Activated CD8-positive, alpha-beta memory T cell treated with anti-CD3 and anti-CD28 coated beads, Interleukin-2, amount 50 U/mL, for 48 hours (primary cell): Measurements from ENCODE around the gene AKAP4.
A peak's percentile ranks its signal among the peaks of the same experiment; 100 is the strongest.

Source experiments
- DNase-seq: peaks from one replicate; pipeline ENCODE4 v3.0.0-alpha.2; 2020

AKAP4 gene, protein sequence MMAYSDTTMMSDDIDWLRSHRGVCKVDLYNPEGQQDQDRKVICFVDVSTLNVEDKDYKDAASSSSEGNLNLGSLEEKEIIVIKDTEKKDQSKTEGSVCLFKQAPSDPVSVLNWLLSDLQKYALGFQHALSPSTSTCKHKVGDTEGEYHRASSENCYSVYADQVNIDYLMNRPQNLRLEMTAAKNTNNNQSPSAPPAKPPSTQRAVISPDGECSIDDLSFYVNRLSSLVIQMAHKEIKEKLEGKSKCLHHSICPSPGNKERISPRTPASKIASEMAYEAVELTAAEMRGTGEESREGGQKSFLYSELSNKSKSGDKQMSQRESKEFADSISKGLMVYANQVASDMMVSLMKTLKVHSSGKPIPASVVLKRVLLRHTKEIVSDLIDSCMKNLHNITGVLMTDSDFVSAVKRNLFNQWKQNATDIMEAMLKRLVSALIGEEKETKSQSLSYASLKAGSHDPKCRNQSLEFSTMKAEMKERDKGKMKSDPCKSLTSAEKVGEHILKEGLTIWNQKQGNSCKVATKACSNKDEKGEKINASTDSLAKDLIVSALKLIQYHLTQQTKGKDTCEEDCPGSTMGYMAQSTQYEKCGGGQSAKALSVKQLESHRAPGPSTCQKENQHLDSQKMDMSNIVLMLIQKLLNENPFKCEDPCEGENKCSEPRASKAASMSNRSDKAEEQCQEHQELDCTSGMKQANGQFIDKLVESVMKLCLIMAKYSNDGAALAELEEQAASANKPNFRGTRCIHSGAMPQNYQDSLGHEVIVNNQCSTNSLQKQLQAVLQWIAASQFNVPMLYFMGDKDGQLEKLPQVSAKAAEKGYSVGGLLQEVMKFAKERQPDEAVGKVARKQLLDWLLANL

DNA sequence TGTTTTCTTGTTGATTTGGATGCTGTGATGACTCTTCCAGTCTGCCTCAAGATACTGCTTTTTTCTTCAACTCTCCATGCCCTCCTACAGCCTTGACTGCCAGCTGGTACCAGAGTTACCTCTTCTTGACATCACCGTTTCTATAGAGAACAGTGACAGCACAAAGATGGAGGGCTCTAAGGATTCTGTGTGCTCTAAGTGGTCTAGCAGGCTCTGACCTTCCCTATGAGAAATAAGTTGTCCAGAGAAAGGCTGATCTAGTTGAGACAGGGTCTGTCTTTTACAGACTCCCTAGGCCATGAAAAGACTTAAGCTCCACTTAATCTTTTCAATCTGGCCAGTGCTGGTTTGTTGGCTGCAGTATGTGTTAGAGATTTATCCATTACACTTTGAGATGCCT, at the start of gene AKAP4:
AKAP4 (minus strand) TSS at position 101 of the 400 bp plus-strand sequence. CDS start 118 bp downstream, outside the sequence.
- no peak for DNase-seq

- DNase-seq, result no peak
Measured at GRCh38 chrX:50211510-50211909, 10.7 kb upstream of the AKAP4 start.

DNA sequence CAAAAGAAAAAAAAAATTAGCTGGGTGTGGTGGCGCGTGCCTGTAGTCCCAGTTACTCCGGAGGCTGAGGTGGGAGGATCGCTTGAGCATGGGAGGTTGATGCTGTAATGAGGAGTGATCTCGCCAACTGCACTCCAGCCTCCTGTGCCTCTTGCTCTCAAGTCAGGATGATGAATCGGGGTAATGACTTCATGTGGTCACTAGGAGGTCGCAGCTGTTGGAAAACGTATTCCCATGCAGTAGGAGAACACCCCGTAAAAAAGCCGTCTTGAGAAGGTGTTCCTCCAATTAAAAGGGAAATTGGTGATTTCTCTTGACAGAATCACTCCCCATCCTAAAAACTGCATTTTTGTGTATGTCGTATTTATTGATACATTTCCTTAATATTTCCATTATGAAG, 5.9 kb upstream of the AKAP4 start:
- DNase-seq, result no peak

GRCh38 chrX:50204364-50204899, 3.6 kb upstream of the AKAP4 start, which contains the start of gene CCNB3:
Gene CCNB3 (plus strand): TSS chrX:50204765. CDS start chrX:50285164, 80,399 bp downstream.
- DNase-seq, result peak; percentile 69

DNA sequence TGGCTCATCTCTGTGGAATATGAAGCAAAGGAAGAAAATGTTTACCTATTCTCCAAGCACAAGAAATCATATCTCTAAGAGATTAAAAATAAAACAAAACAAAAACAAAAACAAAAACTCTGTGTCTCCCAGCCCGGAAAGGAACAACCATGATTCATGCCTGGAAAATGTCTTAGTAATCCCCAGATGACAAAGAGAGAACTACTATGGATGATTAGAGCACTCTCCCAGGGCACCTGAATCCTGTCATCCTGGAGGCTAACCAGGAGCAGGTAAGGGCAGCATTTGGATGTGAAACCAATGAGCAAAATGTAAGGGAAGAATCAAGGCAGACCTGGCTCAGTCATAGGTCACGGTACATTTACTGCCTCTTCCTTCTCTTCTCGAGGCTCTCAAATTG, 1.7 kb upstream of the AKAP4 start:
- DNase-seq, result no peak

DNA sequence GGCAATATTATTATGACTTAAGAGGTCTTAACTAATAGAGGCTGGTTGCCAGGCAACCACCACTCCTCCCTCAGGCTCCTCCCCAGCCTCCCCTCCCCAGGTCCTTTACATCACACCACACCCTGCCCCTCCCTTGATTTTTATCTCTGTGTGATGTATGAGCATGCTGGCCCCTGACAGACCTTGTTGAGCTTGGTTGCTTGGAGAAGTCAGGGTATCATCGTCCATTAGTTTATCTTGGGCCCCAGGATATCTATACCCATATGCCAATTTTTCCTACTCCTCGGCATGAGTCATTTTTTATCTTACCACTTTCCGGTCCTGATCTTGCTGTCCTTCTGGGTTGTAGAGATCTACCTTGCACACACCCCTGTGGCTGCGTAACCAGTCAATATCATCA, 2.5 kb downstream of the AKAP4 start:
- no peak for DNase-seq

- no peak for DNase-seq
Measured at GRCh38 chrX:50188859-50189600, 11.8 kb downstream of the AKAP4 start.

GRCh38 chrX:50183891-50184290, 16.9 kb downstream of the AKAP4 start:
- DNase-seq, result no peak

DNA sequence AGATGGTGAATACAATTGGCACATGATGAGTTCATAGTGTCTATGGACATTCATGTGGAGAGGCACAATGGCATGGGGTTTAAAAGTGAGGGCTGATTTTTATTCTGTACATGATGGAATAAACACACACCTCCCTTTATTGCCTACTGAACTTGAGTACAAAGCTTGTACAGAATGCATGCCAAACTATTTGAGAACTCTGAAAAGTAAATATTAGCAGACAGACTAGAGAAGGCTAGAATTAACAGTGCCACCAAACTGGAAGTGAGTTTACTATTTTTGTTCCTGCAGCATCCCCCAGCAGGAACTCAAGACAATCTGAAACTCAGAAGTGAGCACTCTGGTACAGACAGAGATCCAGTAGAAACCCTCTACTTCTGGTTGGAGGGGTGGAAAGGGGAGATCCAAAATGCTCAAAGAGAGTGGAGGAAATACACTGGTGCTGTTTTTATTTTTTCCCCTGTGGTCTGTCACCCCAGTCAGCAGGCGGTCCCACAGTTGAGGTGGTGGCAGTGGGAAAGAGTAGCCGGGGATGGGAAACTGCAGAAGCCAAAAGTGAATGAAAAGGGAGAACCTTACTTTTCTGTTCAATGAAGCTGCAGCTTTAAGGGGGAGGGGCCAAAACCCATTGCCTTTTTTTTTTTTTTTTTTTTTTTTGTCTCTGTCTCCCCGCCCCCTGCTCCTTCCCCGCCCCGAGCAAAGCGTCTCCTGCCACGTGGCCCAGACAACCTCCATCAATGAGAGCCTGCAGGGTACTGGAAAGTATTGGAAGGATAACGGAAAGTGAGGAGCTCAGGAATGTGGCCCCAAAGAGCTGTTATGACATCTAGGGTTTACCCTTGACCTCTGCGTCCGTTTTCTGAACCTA, 20.5 kb downstream of the AKAP4 start:
- no peak for DNase-seq

- DNase-seq, result no peak
Measured at GRCh38 chrX:50169717-50170116, 31.1 kb downstream of the AKAP4 start.

DNA sequence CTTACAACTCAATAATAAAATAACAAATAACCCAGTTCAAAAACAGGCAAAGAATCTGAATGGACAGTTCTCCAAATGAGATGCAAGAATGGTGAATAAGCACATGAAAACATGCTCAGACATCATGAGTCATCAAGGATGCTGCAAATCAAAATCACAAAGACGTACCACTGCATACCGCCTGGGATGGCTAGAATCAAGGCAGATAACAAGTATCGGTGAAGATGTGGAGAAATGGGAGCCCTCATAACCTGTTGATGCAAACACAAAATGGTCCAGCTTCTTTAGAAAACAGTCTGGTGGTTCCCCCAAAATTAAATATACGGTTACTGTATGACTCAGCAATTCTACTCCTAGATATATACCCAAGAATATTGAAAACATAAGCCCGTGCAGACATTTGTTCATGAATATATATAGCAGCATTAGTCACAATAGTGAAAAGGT, 32.5 kb downstream of the AKAP4 start:
- no peak for DNase-seq

DNA sequence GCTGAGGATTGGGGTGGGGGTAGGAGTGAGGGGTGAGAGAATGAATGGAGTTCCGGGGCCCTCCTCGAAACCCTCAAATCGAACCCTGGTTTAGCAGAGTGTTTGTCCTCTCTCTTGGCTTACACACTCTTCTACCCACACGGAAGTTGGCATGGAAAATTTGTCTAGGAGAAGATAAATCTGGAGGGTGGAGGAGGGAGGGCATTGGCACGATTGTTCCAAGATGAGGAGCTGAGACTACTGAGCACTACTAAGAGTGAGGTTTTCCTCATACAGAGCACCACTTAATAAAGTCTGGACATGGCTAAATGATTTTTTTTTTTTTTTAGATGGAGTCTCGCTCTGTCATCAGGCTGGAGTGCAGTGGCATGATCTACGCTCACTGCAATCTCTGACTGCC, 33.4 kb downstream of the AKAP4 start:
- DNase-seq, result no peak

- no peak for DNase-seq
Measured at GRCh38 chrX:50165727-50166126, 35.1 kb downstream of the AKAP4 start.

DNA sequence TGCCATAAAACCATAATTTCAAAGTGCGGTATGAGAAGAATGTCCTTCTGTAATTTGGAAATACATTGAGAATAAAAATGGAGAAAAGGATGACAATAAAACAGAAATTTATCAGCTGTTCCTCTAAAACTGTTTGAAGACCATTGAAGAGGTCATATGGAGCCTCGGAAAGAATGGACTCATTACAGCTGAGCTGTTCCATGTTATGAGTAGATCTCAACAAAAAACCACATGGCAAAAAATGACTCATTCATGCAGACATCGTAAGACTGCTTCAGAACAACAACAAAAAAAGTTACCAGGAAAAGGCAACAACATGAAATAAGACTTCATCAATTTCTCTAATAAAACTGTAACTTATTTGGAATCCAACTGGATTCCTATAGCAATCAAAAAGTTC, 39.7 kb downstream of the AKAP4 start:
- no peak for DNase-seq

DNA sequence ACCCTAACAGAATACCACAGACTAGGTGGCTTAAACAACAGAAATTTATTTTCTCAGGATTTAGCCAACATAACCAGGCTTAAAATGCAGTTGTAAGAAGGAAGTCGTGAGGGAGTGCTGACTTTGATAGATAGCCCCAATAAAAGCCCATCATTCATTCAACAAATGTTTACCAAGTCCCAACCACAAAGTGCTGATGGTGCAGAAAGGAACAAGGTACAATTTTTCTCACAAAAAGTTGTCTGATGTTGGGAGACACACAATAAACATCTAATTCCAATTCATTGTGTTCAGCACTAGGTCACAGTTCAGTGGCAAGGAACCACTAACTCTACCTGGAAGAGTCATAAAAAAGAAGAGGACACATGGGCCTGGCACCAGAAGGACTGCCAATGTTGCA, 42.2 kb downstream of the AKAP4 start:
- DNase-seq, result no peak

- no peak for DNase-seq
Measured at GRCh38 chrX:50157545-50158135, 43.2 kb downstream of the AKAP4 start.

- no peak for DNase-seq
Measured at GRCh38 chrX:50154429-50154828, 46.4 kb downstream of the AKAP4 start.

DNA sequence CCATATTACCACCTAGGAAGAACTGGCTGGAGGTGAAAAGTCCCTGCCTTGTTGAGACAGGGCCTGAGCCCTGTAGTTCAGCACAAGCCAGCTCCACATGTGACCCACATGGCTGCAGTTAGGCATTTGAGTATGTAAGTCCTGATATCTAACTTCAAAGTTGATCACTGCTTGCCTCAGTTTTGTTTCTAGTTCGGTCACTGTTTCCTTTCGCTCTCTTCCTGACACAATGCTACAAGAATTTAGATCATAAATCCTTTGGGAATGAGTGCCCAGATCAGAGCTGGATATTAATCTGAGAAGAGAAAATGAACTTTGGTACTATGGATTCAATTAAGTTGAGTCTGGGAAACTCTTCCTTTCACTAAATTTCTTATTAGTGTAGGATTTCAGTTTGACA, 48.4 kb downstream of the AKAP4 start:
- no peak for DNase-seq

GRCh38 chrX:50147972-50148371, 52.8 kb downstream of the AKAP4 start:
- DNase-seq, result no peak
